Ishikawa (cell line): ENCODE measurements around the gene HOXC6.

Experiments used
- CEBPB ChIP-seq: IDR thresholded peaks from 2 replicates; pipeline ENCODE4 v1.6.1; 2012
- CREB1 ChIP-seq: IDR thresholded peaks from 2 replicates; pipeline ENCODE4 v1.6.1; 2012; ENCODE audit warnings: low read depth
- EGR1 ChIP-seq: IDR thresholded peaks from 2 replicates; pipeline ENCODE4 v1.6.1; 2012
- EP300 ChIP-seq: IDR thresholded peaks from 2 replicates; pipeline ENCODE4 v1.6.1; 2012; ENCODE audit warnings: borderline replicate concordance
- FOXM1 ChIP-seq: IDR thresholded peaks from 2 replicates; pipeline ENCODE4 v1.6.1; 2012; ENCODE audit warnings: low read depth, borderline replicate concordance
- MAX ChIP-seq: IDR thresholded peaks from 2 replicates; pipeline ENCODE4 v1.6.1; 2012
- NFIC ChIP-seq: IDR thresholded peaks from 2 replicates; pipeline ENCODE4 v1.6.1; 2012
- RAD21 ChIP-seq: IDR thresholded peaks from 2 replicates; pipeline ENCODE4 v1.6.1; 2012; ENCODE audit warnings: low read depth
- REST ChIP-seq: IDR thresholded peaks from 2 replicates; pipeline ENCODE4 v1.6.1; 2012; ENCODE audit warnings: low read depth, mild to moderate bottlenecking
- TAF1 ChIP-seq: IDR thresholded peaks from 2 replicates; pipeline ENCODE4 v1.6.1; 2012; ENCODE audit warnings: low read depth, mild to moderate bottlenecking
- TCF12 ChIP-seq: IDR thresholded peaks from 2 replicates; pipeline ENCODE4 v1.6.1; 2012; ENCODE audit warnings: low read depth
- TEAD4 ChIP-seq: IDR thresholded peaks from 2 replicates; pipeline ENCODE4 v1.6.1; 2012
- USF1 ChIP-seq: IDR thresholded peaks from 2 replicates; pipeline ENCODE4 v1.6.1; 2012
- YY1 ChIP-seq: IDR thresholded peaks from 2 replicates; pipeline ENCODE4 v1.6.1; 2012; ENCODE audit warnings: low read depth
- ZBTB7A ChIP-seq: IDR thresholded peaks from 2 replicates; pipeline ENCODE4 v1.6.1; 2012; ENCODE audit warnings: low read depth

HOXC6 gene

GRCh38 chr12:54060174-54060974 lies 32.1 kb downstream of the HOXC6 start:
- TF ChIP-seq YY1 (no peak), NFIC (no peak), MAX (no peak), EP300 (no peak), TAF1 (no peak), ZBTB7A (no peak), RAD21 (no peak)

- TF ChIP-seq EP300 (no peak), MAX (no peak), REST (no peak), RAD21 (no peak), EGR1 (no peak)
Measured at GRCh38 chr12:54060975-54061778, 32.9 kb downstream of the HOXC6 start.

GRCh38 chr12:54065677-54066076 lies 37.4 kb downstream of the HOXC6 start:
- TF ChIP-seq CEBPB (no peak), RAD21 (no peak), FOXM1 (no peak), TAF1 (no peak), TEAD4 (no peak)

GRCh38 chr12:54066408-54066807 lies 38.2 kb downstream of the HOXC6 start:
- TF ChIP-seq CEBPB (no peak), ZBTB7A (no peak), YY1 (no peak), TAF1 (no peak), EGR1 (no peak), MAX (no peak), USF1 (no peak), FOXM1 (no peak), TEAD4 (no peak), REST (no peak)

- TF ChIP-seq YY1 (no peak), TCF12 (no peak), EGR1 (no peak)
Measured at GRCh38 chr12:54068418-54069070, 40.3 kb downstream of the HOXC6 start.

- TF ChIP-seq YY1 (no peak), EP300 (no peak), TAF1 (no peak), NFIC (no peak), USF1 (no peak), MAX (no peak), TEAD4 (no peak), REST (no peak), FOXM1 (no peak), ZBTB7A (no peak), CREB1 (no peak), CEBPB (no peak), RAD21 (no peak), TCF12 (no peak), EGR1 (no peak)
Measured at GRCh38 chr12:54071942-54072341, 43.7 kb downstream of the HOXC6 start.
